CD14-positive monocyte (primary cell): ENCODE measurements around the gene SLC38A6. TPM values are rescaled to one million over a fixed set of nuclear protein-coding genes. Genes with fewer than 3 reads are reported as not detected.

Experiments
- DNase-seq, 3 donors: peaks; one replicate each; pipeline ENCODE4 v3.0.0-alpha.2; 2011 to 2022
- H2AFZ ChIP-seq: 2 replicates; pipeline ENCODE4 v1.6.0; 2012; ENCODE audit warnings: mild to moderate bottlenecking, low read depth, low read length, inconsistent platforms; ENCODE audit not compliant: insufficient read depth, poor library complexity, severe bottlenecking
- H3K27ac ChIP-seq, 2 donors: 1 replicate in 1 of 2; 2 replicates in 1 of 2; pipeline ENCODE4 v1.5.1; 2012 to 2013; ENCODE audit warnings: low read length in 2 of 2, control low read depth in 1 of 2, inconsistent platforms in 1 of 2, low read depth in 1 of 2, mild to moderate bottlenecking in 1 of 2
- H3K27me3 ChIP-seq, 2 donors: one replicate each; pipeline versions ENCODE4 v1.6.0 to v1.6.1; 2011 to 2013; ENCODE audit warnings: low read length in 2 of 2; ENCODE audit not compliant: control insufficient read depth in 2 of 2, insufficient read depth in 2 of 2
- H3K36me3 ChIP-seq, 2 donors: replicated peaks in 1 of 2; 1 replicate in 1 of 2; 2 replicates in 1 of 2; pipeline versions ENCODE4 v1.5.1 to v1.6.1; 2012 to 2013; ENCODE audit warnings: low read length in 2 of 2, control low read depth in 1 of 2, inconsistent platforms in 1 of 2, mild to moderate bottlenecking in 1 of 2; ENCODE audit not compliant: insufficient read depth in 2 of 2, control insufficient read depth in 1 of 2
- H3K4me1 ChIP-seq, 2 donors: 1 replicate in 1 of 2; 2 replicates in 1 of 2; pipeline versions ENCODE4 v1.5.1 to v1.6.1; 2012 to 2013; ENCODE audit warnings: low read length in 2 of 2, control low read depth in 1 of 2, inconsistent platforms in 1 of 2, mild to moderate bottlenecking in 1 of 2, moderate library complexity in 1 of 2; ENCODE audit not compliant: insufficient read depth in 2 of 2, control insufficient read depth in 1 of 2
- H3K4me2 ChIP-seq: replicated peaks from 2 replicates; pipeline ENCODE3; 2012; ENCODE audit warnings: low read length, moderate library complexity, mild to moderate bottlenecking; ENCODE audit not compliant: poor library complexity, severe bottlenecking; ENCODE audit errors: extremely low read depth
- H3K4me3 ChIP-seq, 3 experiments: fragments of 200-600 bp in 1 of 3; sonication (generic) in 1 of 3; replicated peaks in 1 of 3; 1 replicate in 2 of 3; 2 replicates in 1 of 3; pipeline ENCODE4 v1.5.1; 2011 to 2013; ENCODE audit warnings: low read length in 3 of 3, mild to moderate bottlenecking in 3 of 3, control low read depth in 2 of 3, low read depth in 2 of 3, inconsistent platforms in 1 of 3, moderate library complexity in 1 of 3
- H3K79me2 ChIP-seq: 2 replicates; pipeline ENCODE4 v1.6.0; 2012; ENCODE audit warnings: mild to moderate bottlenecking, control low read depth, inconsistent platforms, low read length, moderate library complexity; ENCODE audit not compliant: insufficient read depth
- H3K9ac ChIP-seq: 2 replicates; pipeline ENCODE4 v1.6.0; 2017; ENCODE audit warnings: low read length, mild to moderate bottlenecking; ENCODE audit not compliant: insufficient read depth, poor library complexity, severe bottlenecking
- H3K9me3 ChIP-seq, 2 donors: replicated peaks in 1 of 2; 1 replicate in 1 of 2; 2 replicates in 1 of 2; pipeline versions ENCODE4 v1.5.1 to v1.6.1; 2012 to 2013; ENCODE audit warnings: low read length in 2 of 2, control low read depth in 1 of 2; ENCODE audit not compliant: control insufficient read depth in 1 of 2, insufficient read depth in 1 of 2
- H4K20me1 ChIP-seq: 2 replicates; pipeline ENCODE4 v1.6.0; 2012; ENCODE audit warnings: mild to moderate bottlenecking, low read length, control low read depth, moderate library complexity; ENCODE audit not compliant: insufficient read depth
- H3K27ac Mint-ChIP-seq, 7 donors: one replicate each; pipeline ENCODE4 v1.8.0; 2020; ENCODE audit warnings: mild to moderate bottlenecking in 7 of 7, mixed read lengths in 7 of 7, moderate library complexity in 6 of 7, inconsistent platforms in 2 of 7
- H3K27me3 Mint-ChIP-seq, 3 donors: one replicate each; pipeline ENCODE4 v1.8.0; 2021 to 2022; ENCODE audit warnings: low read depth in 3 of 3, mild to moderate bottlenecking in 3 of 3, mixed read lengths in 3 of 3, moderate library complexity in 3 of 3, inconsistent platforms in 1 of 3
- H3K36me3 Mint-ChIP-seq, 2 donors: one replicate each; pipeline ENCODE4 v1.8.0; 2020; ENCODE audit warnings: mixed read lengths in 2 of 2, inconsistent platforms in 1 of 2, mild to moderate bottlenecking in 1 of 2
- H3K4me1 Mint-ChIP-seq: one replicate; pipeline ENCODE4 v1.8.0; 2020; ENCODE audit warnings: mild to moderate bottlenecking, mixed read lengths
- H3K4me3 Mint-ChIP-seq, 2 donors: one replicate each; pipeline ENCODE4 v1.8.0; 2020; ENCODE audit warnings: mild to moderate bottlenecking in 2 of 2, mixed read lengths in 2 of 2, moderate library complexity in 1 of 2
- H3K9me3 Mint-ChIP-seq, 7 donors: one replicate each; pipeline ENCODE4 v1.8.0; 2020 to 2022; ENCODE audit warnings: mixed read lengths in 7 of 7, mild to moderate bottlenecking in 6 of 7, moderate library complexity in 6 of 7, inconsistent platforms in 2 of 7
- CTCF ChIP-seq: fragments of 200-600 bp; IDR thresholded peaks from one replicate; pipeline ENCODE4 v1.8.0; 2022; ENCODE audit warnings: antibody characterized with exemption, mild to moderate bottlenecking
- WGBS: methylation state at CpG from one replicate; pipeline ENCODE4 v1.1.5; 2013; ENCODE audit warnings: missing lambda C conversion rate; ENCODE audit not compliant: insufficient coverage; 5-methylcytosine and 5-hydroxymethylcytosine counted together
- intact Hi-C, 2 donors: fragments of 100-400 bp; cut with micrococcal nuclease; formaldehyde crosslinking; loops; one replicate each; pipeline versions ENCODE4 v1.15.0 to v1.15.1; 2023
- polyA plus RNA-seq, 3 donors: library from polyadenylated mRNA; depleted of rRNA in 1 of 3; unstranded in 2 of 3; stranded (reverse) in 1 of 3; fragments of 300-500 nt in 2 of 3; fragments of >200 nt in 1 of 3; fragmentation: Illumina TruSeq in 2 of 3; gene quantifications; 1 replicate in 2 of 3; 2 replicates in 1 of 3; pipeline ENCODE4 v1.2.3, GENCODE V29; 2012 to 2021

SLC38A6 gene
- polyA plus RNA-seq, 3 donors = 10.3 to 15.9 (median 14.0) TPM

GRCh38 chr14:61041704-61042103 lies 60.7 kb downstream of the SLC38A6 start:
- Histone ChIP-seq H3K9ac (no peak overlapping the region), H3K27me3 (no peaks in the 10 kb centered on the region), H4K20me1 (no peaks in the 10 kb centered on the region), H3K4me1 (no peaks in the 10 kb centered on the region), H3K4me2 (no peak overlapping the region), H3K9me3 (no peaks in the 10 kb centered on the region), H3K27ac (no peak overlapping the region), H3K79me2 (no peaks in the 10 kb centered on the region), H2AFZ (no peak overlapping the region), H3K4me3 (no peak overlapping the region), H3K36me3 (no peaks in the 10 kb centered on the region)
- Mint-ChIP-seq H3K27ac (peak overlapping the region in 1 of 7 donors; percentile 43), H3K36me3 (peaks cover 7 to 8% of the 10 kb centered on the region in 2 donors), H3K4me1 (no peaks in the 10 kb centered on the region), H3K27me3 (no peaks in the 10 kb centered on the region), H3K4me3 (no peak overlapping the region), H3K9me3 (no peaks in the 10 kb centered on the region)
- DNase-seq = no peak
- WGBS = 100% methylated on average over 1 of the region's 3 CpGs
- intact Hi-C loops = no loop called here
- TF ChIP-seq CTCF = no peak

GRCh38 chr14:61042220-61042619 lies 61.2 kb downstream of the SLC38A6 start:
- TF ChIP-seq CTCF = no peak
- Histone ChIP-seq H3K4me3 (no peak overlapping the region), H3K9me3 (no peaks in the 10 kb centered on the region), H3K27me3 (no peaks in the 10 kb centered on the region), H3K79me2 (no peaks in the 10 kb centered on the region), H3K4me1 (no peaks in the 10 kb centered on the region), H3K27ac (no peak overlapping the region), H3K4me2 (no peak overlapping the region), H3K36me3 (no peaks in the 10 kb centered on the region), H2AFZ (no peak overlapping the region), H4K20me1 (no peaks in the 10 kb centered on the region), H3K9ac (no peak overlapping the region)
- Mint-ChIP-seq H3K4me1 (no peaks in the 10 kb centered on the region), H3K36me3 (peaks cover 9 to 12% of the 10 kb centered on the region in 2 donors), H3K9me3 (no peaks in the 10 kb centered on the region), H3K27me3 (no peaks in the 10 kb centered on the region), H3K4me3 (no peak overlapping the region), H3K27ac (no peak overlapping the region)
- intact Hi-C loops = no loop called here
- DNase-seq = no peak
